GM12878 (cell line): ENCODE measurements around the gene MACROD2. TPM values are rescaled to one million over a fixed set of nuclear protein-coding genes. Genes with fewer than 3 reads are reported as not detected.

Experiments used
- ATAC-seq: fragments of 200-7000 bp; cut with Tn5 transposase; 3 replicates; pipeline ENCODE4 v1.9.1; 2020; ENCODE audit warnings: mild to moderate bottlenecking, moderate library complexity
- BruUV-seq: library from RNA; stranded (reverse); fragments of 400-500 nt; replicated peaks from 2 replicates; lab custom pipeline; 2021; lab: Mats Ljungman, UMichigan
- CTCF ChIA-PET: fragments of 300-600 bp; sonication (Branson Sonifier 250); formaldehyde crosslinking; extraction: SDS; loops from one replicate; lab custom pipeline; 2021; ENCODE audit warnings: inconsistent platforms; lab: Yijun Ruan, JAX
- POLR2A ChIA-PET: fragments of 350-600 bp; formaldehyde crosslinking; extraction: SDS; loops from one replicate; lab custom pipeline; 2021; ENCODE audit warnings: inconsistent platforms; lab: Charles Lee
- RAD21 ChIA-PET: fragments of 300-600 bp; sonication (Branson Sonifier 250); formaldehyde crosslinking; loops from one replicate; lab custom pipeline; 2023; ENCODE audit warnings: antibody characterized with exemption; ENCODE audit not compliant: unreplicated experiment; lab: Charles Lee
- SMC1A ChIA-PET: fragments of 300-600 bp; sonication (Branson Sonifier 250); formaldehyde crosslinking; loops from one replicate; lab custom pipeline; 2023; ENCODE audit not compliant: unreplicated experiment, uncharacterized antibody; lab: Charles Lee
- DNase-seq: peaks from one replicate; pipeline ENCODE4 v3.0.0-alpha.2; 2011; ENCODE audit warnings: low read depth, low spot score
- FAIRE-seq: peaks from 3 replicates; lab custom pipeline; 2011; peaks lifted over from hg19 to GRCh38; lab: Jason Lieb, UNC
- H2AFZ ChIP-seq: 2 replicates; pipeline ENCODE4 v1.6.0; 2011; ENCODE audit warnings: low read depth, low read length, control low read depth; ENCODE audit not compliant: control insufficient read depth
- H3K27ac ChIP-seq: 2 replicates; pipeline ENCODE4 v1.5.1; 2011; ENCODE audit warnings: control low read depth; ENCODE audit not compliant: control insufficient read depth, insufficient read depth
- H3K27me3 ChIP-seq, 2 experiments: replicated peaks in 1 of 2; 2 replicates each; pipeline versions ENCODE4 v1.6.0 to v1.6.1; 2011; ENCODE audit warnings: low read length in 1 of 2; ENCODE audit not compliant: control insufficient read depth in 2 of 2, insufficient read depth in 2 of 2
- H3K36me3 ChIP-seq, 2 experiments: 2 replicates each; pipeline ENCODE4 v1.5.1; 2011; ENCODE audit warnings: low read length in 1 of 2; ENCODE audit not compliant: control insufficient read depth in 2 of 2, insufficient read depth in 2 of 2
- H3K4me1 ChIP-seq: 2 replicates; pipeline ENCODE4 v1.6.1; 2011; ENCODE audit warnings: mild to moderate bottlenecking, low read length, moderate library complexity, mixed read lengths; ENCODE audit not compliant: control insufficient read depth, insufficient read depth
- H3K4me2 ChIP-seq: 2 replicates; pipeline ENCODE4 v1.6.0; 2011; ENCODE audit warnings: control low read depth; ENCODE audit not compliant: control insufficient read depth, insufficient read depth
- H3K4me3 ChIP-seq: fragments of 200-600 bp; sonication (generic); 2 replicates; pipeline ENCODE4 v1.5.1; 2016
- H3K79me2 ChIP-seq: 2 replicates; pipeline ENCODE4 v1.6.0; 2011; ENCODE audit warnings: low read length; ENCODE audit not compliant: control insufficient read depth, insufficient read depth
- H3K9ac ChIP-seq: 2 replicates; pipeline ENCODE4 v1.8.0; 2011; ENCODE audit warnings: low read length, control low read depth, mixed read lengths; ENCODE audit not compliant: control insufficient read depth, insufficient read depth
- H3K9me3 ChIP-seq: replicated peaks from 3 replicates; pipeline ENCODE4 v1.5.1; 2011; ENCODE audit warnings: mild to moderate bottlenecking, low read length; ENCODE audit not compliant: control insufficient read depth, insufficient read depth
- H4K20me1 ChIP-seq: 2 replicates; pipeline ENCODE4 v1.6.0; 2011; ENCODE audit not compliant: control insufficient read depth, insufficient read depth
- BHLHE40 ChIP-seq, 2 experiments: fragments of 450-650 bp in 1 of 2; IDR thresholded peaks; 2 replicates each; pipeline ENCODE4 v1.6.1; 2011 to 2017; ENCODE audit warnings: low read depth in 2 of 2, borderline replicate concordance in 1 of 2, improper control_type of control experiment in 1 of 2, low read length in 1 of 2, mild to moderate bottlenecking in 1 of 2
- EP300 ChIP-seq, 2 experiments: fragments of 150-350 bp in 1 of 2; IDR thresholded peaks; 2 replicates each; pipeline ENCODE4 v1.6.1; 2011 to 2012; ENCODE audit warnings: low read depth in 2 of 2, low read length in 2 of 2, borderline replicate concordance in 1 of 2, improper control_type of control experiment in 1 of 2, inconsistent platforms in 1 of 2; ENCODE audit not compliant: control insufficient read depth in 1 of 2
- GATAD2B ChIP-seq: fragments of 450-650 bp; conservative IDR thresholded peaks from 2 replicates; pipeline ENCODE4 v1.6.1; 2017; ENCODE audit warnings: low read depth, mild to moderate bottlenecking, moderate library complexity
- HDGF ChIP-seq: fragments of 450-650 bp; IDR thresholded peaks from 2 replicates; pipeline ENCODE4 v1.6.1; 2016; ENCODE audit warnings: antibody characterized with exemption
- HSF1 ChIP-seq: fragments of 150-350 bp; IDR thresholded peaks from 2 replicates; pipeline ENCODE4 v1.6.1; 2014; ENCODE audit warnings: mild to moderate bottlenecking, low read depth, low read length
- IRF4 ChIP-seq: IDR thresholded peaks from 2 replicates; pipeline ENCODE4 v1.6.1; 2011; ENCODE audit warnings: low read depth, low read length
- PRDM15 ChIP-seq: fragments of 450-650 bp; formaldehyde crosslinking; IDR thresholded peaks from 2 replicates; pipeline ENCODE4 v1.4.0; 2020; ENCODE audit warnings: mild to moderate bottlenecking, moderate library complexity
- TCF3 ChIP-seq: IDR thresholded peaks from 2 replicates; pipeline ENCODE4 v1.6.1; 2012; ENCODE audit warnings: low read depth, mild to moderate bottlenecking, low read length, borderline replicate concordance; ENCODE audit not compliant: insufficient read depth
- USF1 ChIP-seq: IDR thresholded peaks from 2 replicates; pipeline ENCODE4 v1.6.1; 2011; ENCODE audit warnings: borderline replicate concordance, low read depth, mild to moderate bottlenecking, moderate library complexity, mixed read lengths, low read length; ENCODE audit not compliant: insufficient read depth; ENCODE audit errors: extremely low read length
- ZNF687 ChIP-seq: fragments of 450-650 bp; IDR thresholded peaks from 2 replicates; pipeline ENCODE4 v1.6.1; 2017; ENCODE audit warnings: mild to moderate bottlenecking, moderate library complexity
- WGBS: methylation state at CpG from one replicate; pipeline ENCODE4 v1.1.6; 2016; ENCODE audit warnings: low lambda C conversion rate; ENCODE audit not compliant: insufficient replicate concordance, insufficient coverage; ENCODE audit errors: missing lambda C conversion rate; 5-methylcytosine and 5-hydroxymethylcytosine counted together
- in situ Hi-C: fragments of 300-500 bp; cut with MboI; formaldehyde crosslinking; loops from 9 replicates; pipeline ENCODE4 v1.14.3; 2018; ENCODE audit warnings: mixed read lengths
- intact Hi-C: fragments of 100-400 bp; cut with micrococcal nuclease; formaldehyde crosslinking; loops from one replicate; pipeline ENCODE4 v1.14.2; 2022; ENCODE audit not compliant: unreplicated experiment
- polyA plus RNA-seq, 11 experiments: library from polyadenylated mRNA; depleted of rRNA in 4 of 11; unstranded in 6 of 11; stranded (reverse) in 5 of 11; fragments of >200 nt; fragmentation: Nextera tagmentation in 4 of 11; fragmentation: Illumina TruSeq in 1 of 11; extraction: Ambion mirVana in 4 of 11; extraction: Trizol in 1 of 11; gene quantifications; 1 replicate in 1 of 11; 2 replicates in 10 of 11; pipeline versions ENCODE4 v1.2.1 to v1.2.3, GENCODE V29; 2011 to 2016; ENCODE audit warnings: inconsistent platforms in 2 of 11, missing spikeins in 2 of 11, low read depth in 1 of 11
- total RNA-seq, 4 experiments: library from RNA; depleted of rRNA in 3 of 4; stranded (reverse); fragments of >200 nt in 3 of 4; fragmentation: Illumina TruSeq in 1 of 4; extraction: Trizol in 1 of 4; gene quantifications; 2 replicates each; pipeline versions ENCODE4 v1.2.1 to v1.2.3, GENCODE V29; 2013 to 2021
- TF ChIP-seq, protein P1 (sequence below): IDR thresholded peaks from 2 replicates; pipeline ENCODE4 v1.6.1; 2012; ENCODE audit warnings: low read length, inconsistent platforms

The MACROD2 gene
- total and polyA plus RNA-seq, 10 of the 15 experiments (the other 5 are each of a cell fraction or from before 2014, with no cell fraction given), result 1.1 to 21.5 (median 2.2) TPM

- H3K4me2 ChIP-seq, result no peak overlapping the region
- no peaks in the 10 kb centered on the region; the same call in 1 of the 3 replicates for H3K9me3 ChIP-seq
- DNase-seq (no peak), FAIRE-seq (no peak), ATAC-seq (no peak)
- no peak overlapping the region for H3K27ac ChIP-seq
- no peaks in the 10 kb centered on the region for H4K20me1 ChIP-seq
- intact Hi-C loops (no loop called here), in situ Hi-C loops (no loop called here)
- RAD21 ChIA-PET, result no interaction called here
- no peaks in the 10 kb centered on the region for H3K79me2 ChIP-seq
- POLR2A ChIA-PET, result no interaction called here
- no peak overlapping the region for H3K9ac ChIP-seq
- no TSS peak for BruUV-seq
- H3K4me3 ChIP-seq, result no peak overlapping the region
- SMC1A ChIA-PET, result no interaction called here
- H2AFZ ChIP-seq, result no peak overlapping the region
- H3K36me3 ChIP-seq, result no peaks in the 10 kb centered on the region
- CTCF ChIA-PET, result interaction anchor here (0.5 kb wide), 1 partner anchor 434 kb away, joined by 3 read pairs; no protein-coding TSS in a partner anchor
- H3K4me1 ChIP-seq, result no peaks in the 10 kb centered on the region
- whole genome bisulfite sequencing, result 71% methylated on average over 2 of the region's 2 CpGs
- H3K27me3 ChIP-seq, result no peaks in the 10 kb centered on the region
- TF ChIP-seq TCF3, result no peak
- TF ChIP-seq ZNF687, result no peak
- no peak for TF ChIP-seq HSF1
- no peak for TF ChIP-seq USF1
- no peak for TF ChIP-seq GATAD2B
- TF ChIP-seq BHLHE40 (IDR thresholded peaks at IDR 0.05; ENCODE audit: borderline replicate concordance in 1 of 2, low read depth in 2 of 2, low read length in 1 of 2), result no peak
- TF ChIP-seq IRF4, result no peak
- TF ChIP-seq, protein P1, sequence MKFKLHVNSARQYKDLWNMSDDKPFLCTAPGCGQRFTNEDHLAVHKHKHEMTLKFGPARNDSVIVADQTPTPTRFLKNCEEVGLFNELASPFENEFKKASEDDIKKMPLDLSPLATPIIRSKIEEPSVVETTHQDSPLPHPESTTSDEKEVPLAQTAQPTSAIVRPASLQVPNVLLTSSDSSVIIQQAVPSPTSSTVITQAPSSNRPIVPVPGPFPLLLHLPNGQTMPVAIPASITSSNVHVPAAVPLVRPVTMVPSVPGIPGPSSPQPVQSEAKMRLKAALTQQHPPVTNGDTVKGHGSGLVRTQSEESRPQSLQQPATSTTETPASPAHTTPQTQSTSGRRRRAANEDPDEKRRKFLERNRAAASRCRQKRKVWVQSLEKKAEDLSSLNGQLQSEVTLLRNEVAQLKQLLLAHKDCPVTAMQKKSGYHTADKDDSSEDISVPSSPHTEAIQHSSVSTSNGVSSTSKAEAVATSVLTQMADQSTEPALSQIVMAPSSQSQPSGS, result no peak
- TF ChIP-seq EP300 (IDR thresholded peaks at IDR 0.05; ENCODE audit: borderline replicate concordance in 1 of 2, control insufficient read depth in 1 of 2, low read depth in 2 of 2, low read length in 2 of 2), result no peak
- TF ChIP-seq PRDM15 (CRISPR knock-in tag), result no peak
- TF ChIP-seq HDGF, result no peak
These were observed 1551.3 kb downstream of the MACROD2 start for GRCh38 chr20:15546525-15547023.
